Activated naive CD8-positive, alpha-beta T cell treated with anti-CD3 and anti-CD28 coated beads, Interleukin-2, amount 50 U/mL, for 24 hours (primary cell): ENCODE measurements around the gene CACNB2.
"Not testable (repeated sequence)": the region's sequence is repeated elsewhere in the genome, so short reads cannot be mapped to it uniquely, and the experiment has no call there.

Experiments
- ATAC-seq: fragments of 150-1000 bp; cut with Tn5 transposase; one replicate; pipeline ENCODE4 v1.10.0; 2021
- DNase-seq: peaks from one replicate; pipeline ENCODE4 v3.0.0; 2021
- H3K27ac Mint-ChIP-seq: one replicate; pipeline ENCODE4 v1.8.0; 2021; ENCODE audit warnings: mild to moderate bottlenecking, mixed read lengths
- H3K27me3 Mint-ChIP-seq: one replicate; pipeline ENCODE4 v1.8.0; 2021; ENCODE audit warnings: mixed read lengths
- H3K36me3 Mint-ChIP-seq: one replicate; pipeline ENCODE4 v1.8.0; 2021; ENCODE audit warnings: low read depth, mixed read lengths
- H3K4me1 Mint-ChIP-seq: one replicate; pipeline ENCODE4 v1.8.0; 2021; ENCODE audit warnings: mixed read lengths
- H3K4me3 Mint-ChIP-seq: one replicate; pipeline ENCODE4 v1.8.0; 2021; ENCODE audit warnings: mild to moderate bottlenecking, moderate library complexity, mixed read lengths
- H3K9me3 Mint-ChIP-seq: one replicate; pipeline ENCODE4 v1.8.0; 2021; ENCODE audit warnings: mixed read lengths

The CACNB2 gene

GRCh38 chr10:18134921-18135320, 5.3 kb upstream of the CACNB2 start:
- Mint-ChIP-seq H3K4me1 (no peaks in the 10 kb centered on the region), H3K27ac (no peak overlapping the region), H3K27me3 (peaks cover 17% of the 10 kb centered on the region), H3K9me3 (peaks cover 3% of the 10 kb centered on the region), H3K36me3 (no peaks in the 10 kb centered on the region), H3K4me3 (no peak overlapping the region)
- DNase-seq (no peak), ATAC-seq (no peak)

DNA sequence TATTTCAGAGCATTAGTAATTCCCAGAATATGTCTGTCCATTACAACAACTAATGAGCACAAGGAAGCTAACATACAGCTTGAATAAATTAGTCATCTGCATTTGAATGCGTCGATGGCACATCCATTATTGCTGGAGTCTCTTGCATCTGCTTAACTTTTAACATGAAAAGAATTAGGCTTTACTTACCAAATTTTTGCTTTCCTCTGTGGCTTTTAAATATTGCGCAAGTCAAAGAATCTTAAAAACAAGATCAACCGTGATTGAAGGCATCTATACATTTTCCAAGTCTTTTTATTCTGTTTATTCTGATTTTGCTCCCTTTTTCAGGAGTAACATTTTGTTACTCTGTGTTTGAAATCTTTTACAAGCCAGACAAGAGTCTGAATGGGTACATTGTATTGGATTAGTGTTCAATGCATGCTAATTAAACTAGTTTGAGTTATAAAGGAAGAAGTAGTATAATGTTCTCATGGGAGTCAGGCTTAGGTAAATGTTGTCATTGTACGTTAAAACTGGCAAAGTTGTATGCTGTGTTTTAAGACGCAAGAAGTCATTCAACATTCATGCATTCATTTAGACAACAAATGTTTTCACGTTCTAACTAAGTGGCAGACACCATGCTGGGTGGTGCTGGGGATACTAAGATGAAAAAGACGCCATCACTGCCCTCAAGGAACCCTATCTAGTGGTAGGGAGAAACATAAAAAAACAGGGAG, 4.0 kb upstream of the CACNB2 start:
- H3K9me3 Mint-ChIP-seq, result peaks cover 3% of the 10 kb centered on the region
- no peak overlapping the region for H3K27ac Mint-ChIP-seq
- no peaks in the 10 kb centered on the region for H3K36me3 Mint-ChIP-seq
- ATAC-seq (no peak), DNase-seq (no peak)
- H3K4me3 Mint-ChIP-seq, result no peak overlapping the region
- H3K27me3 Mint-ChIP-seq, result peaks cover 25% of the 10 kb centered on the region
- no peaks in the 10 kb centered on the region for H3K4me1 Mint-ChIP-seq

DNA sequence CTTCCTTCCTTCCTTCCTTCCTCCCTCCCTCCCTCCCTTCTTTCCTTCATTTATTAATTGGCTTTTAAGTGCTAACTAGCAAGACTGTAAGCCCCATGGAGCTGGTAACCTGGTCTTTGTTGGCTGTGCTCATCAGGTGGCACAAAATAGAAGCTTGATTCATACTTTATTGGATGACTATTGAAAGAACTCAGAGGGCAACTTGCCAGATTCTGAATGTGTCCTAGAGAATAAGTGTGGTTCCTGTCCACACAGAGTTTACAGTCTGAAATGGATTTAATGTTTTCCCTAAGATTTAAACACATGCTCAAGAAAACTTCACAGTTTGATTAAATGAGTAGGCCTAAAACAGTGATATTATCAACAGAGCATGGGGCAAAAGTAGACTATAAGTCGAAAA, 3.1 kb upstream of the CACNB2 start:
- DNase-seq (no peak), ATAC-seq (no peak)
- no peak overlapping the region for H3K4me3 Mint-ChIP-seq
- peaks cover 3% of the 10 kb centered on the region for H3K9me3 Mint-ChIP-seq
- H3K36me3 Mint-ChIP-seq, result no peaks in the 10 kb centered on the region
- no peak overlapping the region for H3K27ac Mint-ChIP-seq
- H3K27me3 Mint-ChIP-seq, result peaks cover 34% of the 10 kb centered on the region
- H3K4me1 Mint-ChIP-seq, result peaks cover 2% of the 10 kb centered on the region

GRCh38 chr10:18140957-18141845, 977 bp downstream of the CACNB2 start:
- H3K27me3 Mint-ChIP-seq, result peaks cover 45% of the 10 kb centered on the region
- H3K4me3 Mint-ChIP-seq, result no peak overlapping the region
- no peaks in the 10 kb centered on the region for H3K36me3 Mint-ChIP-seq
- DNase-seq (no peak), ATAC-seq (no peak)
- H3K9me3 Mint-ChIP-seq, result no peaks in the 10 kb centered on the region
- peaks cover 2% of the 10 kb centered on the region for H3K4me1 Mint-ChIP-seq
- no peak overlapping the region for H3K27ac Mint-ChIP-seq

DNA sequence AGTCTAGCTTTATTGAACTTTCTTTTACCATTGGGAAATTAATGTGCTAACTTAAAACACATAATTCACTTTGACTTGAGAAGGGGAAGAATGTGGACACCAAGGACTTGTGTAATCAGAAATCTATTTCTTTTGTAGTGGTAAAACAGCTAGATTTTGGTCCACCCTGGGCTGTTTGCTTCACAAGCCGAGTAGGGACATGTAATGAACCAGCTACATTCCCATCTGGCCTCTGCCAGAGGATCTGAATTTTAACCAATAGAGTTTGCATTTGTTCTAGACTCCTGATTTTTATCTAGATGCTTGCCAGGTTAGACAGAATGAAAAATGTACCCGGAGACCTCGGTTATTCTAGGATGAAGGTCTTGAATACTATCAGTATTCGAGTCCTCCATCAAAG, 1.9 kb downstream of the CACNB2 start:
- Mint-ChIP-seq H3K4me1 (peaks cover 2% of the 10 kb centered on the region), H3K27ac (no peak overlapping the region), H3K4me3 (no peak overlapping the region), H3K27me3 (peaks cover 45% of the 10 kb centered on the region), H3K9me3 (no peaks in the 10 kb centered on the region), H3K36me3 (no peaks in the 10 kb centered on the region)
- DNase-seq, result no peak
- no peak for ATAC-seq

DNA sequence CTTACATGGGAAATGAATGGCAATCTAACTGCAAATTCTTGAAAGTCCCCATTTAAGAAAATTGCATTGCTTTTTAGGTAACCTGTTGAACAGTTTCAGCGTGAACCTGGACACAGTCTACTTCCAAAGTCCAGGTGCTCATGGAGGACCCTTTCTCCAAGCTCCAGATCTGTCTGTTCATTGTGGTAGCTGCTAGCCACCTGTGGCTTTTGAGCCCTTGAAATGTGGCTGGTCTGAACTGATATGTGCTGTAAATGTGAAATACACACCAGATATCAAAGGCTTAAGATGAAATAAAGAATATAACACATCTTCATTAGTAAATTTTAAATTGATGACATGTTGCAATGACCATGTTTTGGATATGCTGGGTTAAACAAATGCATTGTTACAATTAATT, 4.2 kb downstream of the CACNB2 start:
- peaks cover 33% of the 10 kb centered on the region for H3K27me3 Mint-ChIP-seq
- DNase-seq, result no peak
- no peaks in the 10 kb centered on the region for H3K36me3 Mint-ChIP-seq
- H3K9me3 Mint-ChIP-seq, result no peaks in the 10 kb centered on the region
- no peak overlapping the region for H3K4me3 Mint-ChIP-seq
- H3K27ac Mint-ChIP-seq, result no peak overlapping the region
- no peak for ATAC-seq
- peaks cover 2% of the 10 kb centered on the region for H3K4me1 Mint-ChIP-seq

GRCh38 chr10:18144928-18145327, 4.7 kb downstream of the CACNB2 start:
- Mint-ChIP-seq H3K27ac (no peak overlapping the region), H3K4me1 (peaks cover 2% of the 10 kb centered on the region), H3K27me3 (peaks cover 28% of the 10 kb centered on the region), H3K4me3 (no peak overlapping the region), H3K9me3 (no peaks in the 10 kb centered on the region), H3K36me3 (no peaks in the 10 kb centered on the region)
- no peak for ATAC-seq
- no peak for DNase-seq

GRCh38 chr10:18145652-18146051, 5.4 kb downstream of the CACNB2 start:
- DNase-seq, result no peak
- Mint-ChIP-seq H3K4me1 (peaks cover 2% of the 10 kb centered on the region), H3K36me3 (no peaks in the 10 kb centered on the region), H3K27ac (no peak overlapping the region), H3K27me3 (peaks cover 25% of the 10 kb centered on the region), H3K4me3 (no peak overlapping the region), H3K9me3 (no peaks in the 10 kb centered on the region)
- ATAC-seq, result no peak

DNA sequence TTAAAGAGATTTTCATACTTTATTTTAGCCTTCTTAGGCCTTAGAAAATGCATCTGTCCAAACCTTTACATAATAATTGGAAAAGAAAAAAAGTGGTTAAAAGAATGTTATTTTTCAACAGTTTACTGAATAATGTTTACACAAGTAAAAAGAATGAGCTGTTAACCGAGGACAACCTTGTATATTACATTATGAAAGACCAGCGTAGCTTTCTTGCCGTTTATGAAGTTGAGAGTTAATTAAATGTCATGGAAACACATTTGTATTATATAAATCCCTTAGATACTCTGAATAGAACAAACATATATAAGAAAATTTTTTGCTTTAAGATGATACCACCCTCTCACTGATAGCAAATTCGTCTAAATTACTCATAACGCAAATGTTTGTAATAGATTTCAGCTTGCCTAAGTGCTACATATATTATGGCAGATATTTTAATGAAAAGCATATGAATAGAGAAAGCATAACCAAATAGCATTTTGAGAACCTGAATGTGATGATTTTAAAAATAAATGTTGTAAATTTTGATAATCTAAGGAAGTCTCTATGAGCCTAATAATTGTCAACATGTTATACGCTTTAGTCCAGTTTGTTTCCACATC, 9.1 kb downstream of the CACNB2 start:
- H3K27ac Mint-ChIP-seq, result no peak overlapping the region

GRCh38 chr10:18151356-18151890, 11.2 kb downstream of the CACNB2 start:
- ATAC-seq, result no peak

More for the DNA sequence above, 9.1 kb downstream of the CACNB2 start:
- H3K4me3 Mint-ChIP-seq, result no peak overlapping the region
- no peaks in the 10 kb centered on the region for H3K27me3 Mint-ChIP-seq
- DNase-seq (no peak), ATAC-seq (no peak)
- no peaks in the 10 kb centered on the region for H3K4me1 Mint-ChIP-seq
- no peaks in the 10 kb centered on the region for H3K36me3 Mint-ChIP-seq
- no peaks in the 10 kb centered on the region for H3K9me3 Mint-ChIP-seq

DNA sequence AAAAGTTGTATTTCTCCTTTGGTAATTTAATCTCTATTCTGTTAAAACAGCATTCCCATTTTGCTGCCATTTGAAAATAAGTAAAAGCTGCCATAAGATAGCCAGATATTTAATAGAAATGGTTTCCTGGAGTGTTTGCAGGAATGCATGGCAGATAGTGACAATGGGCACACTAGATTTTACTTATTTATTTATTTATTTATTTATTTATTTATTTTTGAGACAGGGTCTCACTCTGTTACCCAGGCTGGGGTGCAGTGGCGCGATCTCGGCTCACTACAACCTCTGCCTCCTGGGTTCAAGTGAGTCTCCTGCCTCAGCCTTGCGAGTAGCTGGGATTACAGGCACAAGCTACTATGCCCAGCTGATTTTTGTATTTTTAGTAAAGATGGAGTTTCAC, 13.2 kb downstream of the CACNB2 start:
- H3K4me1 Mint-ChIP-seq, DNase-seq, H3K4me3 Mint-ChIP-seq, H3K27ac Mint-ChIP-seq, H3K9me3 Mint-ChIP-seq, H3K36me3 Mint-ChIP-seq, H3K27me3 Mint-ChIP-seq, ATAC-seq: not testable (repeated sequence)

More at GRCh38 chr10:18151356-18151890, 11.2 kb downstream of the CACNB2 start:
- Mint-ChIP-seq H3K4me1 (no peaks in the 10 kb centered on the region), H3K4me3 (no peak overlapping the region), H3K36me3 (no peaks in the 10 kb centered on the region), H3K27ac (no peak overlapping the region), H3K9me3 (no peaks in the 10 kb centered on the region), H3K27me3 (no peaks in the 10 kb centered on the region)
- no peak for DNase-seq

GRCh38 chr10:18155321-18155720, 15.1 kb downstream of the CACNB2 start:
- H3K27ac Mint-ChIP-seq, result no peak overlapping the region
- DNase-seq (no peak), ATAC-seq (no peak)
- no peak overlapping the region for H3K4me3 Mint-ChIP-seq
- H3K36me3 Mint-ChIP-seq, result no peaks in the 10 kb centered on the region
- H3K9me3 Mint-ChIP-seq, result no peaks in the 10 kb centered on the region
- no peaks in the 10 kb centered on the region for H3K27me3 Mint-ChIP-seq
- no peaks in the 10 kb centered on the region for H3K4me1 Mint-ChIP-seq

DNA sequence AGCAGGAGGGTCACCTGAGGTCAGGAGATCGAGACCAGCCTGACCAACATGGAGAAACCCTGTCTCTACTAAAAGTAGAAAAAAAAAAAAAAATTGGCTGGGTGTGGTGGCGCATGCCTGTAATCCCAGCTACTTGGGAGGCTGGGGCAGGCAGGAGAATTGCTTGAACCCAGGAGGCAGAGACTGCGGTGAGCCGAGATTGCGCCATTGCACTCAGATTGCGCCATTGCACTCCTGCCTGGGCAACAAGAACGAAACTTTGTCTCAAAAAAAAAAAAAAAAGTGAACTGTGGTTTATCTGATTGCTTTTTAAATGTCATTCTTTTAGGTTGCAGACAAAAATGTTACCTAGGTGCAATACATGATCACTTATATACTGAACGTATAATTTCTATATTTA, 16.6 kb downstream of the CACNB2 start:
- H3K4me3 Mint-ChIP-seq, DNase-seq, H3K36me3 Mint-ChIP-seq, H3K27me3 Mint-ChIP-seq, ATAC-seq, H3K4me1 Mint-ChIP-seq, H3K27ac Mint-ChIP-seq, H3K9me3 Mint-ChIP-seq: not testable (repeated sequence)

GRCh38 chr10:18157881-18158280, 17.7 kb downstream of the CACNB2 start:
- ATAC-seq, result no peak
- no peak overlapping the region for H3K27ac Mint-ChIP-seq

More at GRCh38 chr10:18157881-18158280, 17.7 kb downstream of the CACNB2 start:
- no peak for DNase-seq
- no peaks in the 10 kb centered on the region for H3K4me1 Mint-ChIP-seq
- H3K9me3 Mint-ChIP-seq, result peaks cover 4% of the 10 kb centered on the region
- H3K27me3 Mint-ChIP-seq, result peaks cover 2% of the 10 kb centered on the region
- H3K36me3 Mint-ChIP-seq, result no peaks in the 10 kb centered on the region
- H3K4me3 Mint-ChIP-seq, result no peak overlapping the region
